ENCODE data around the gene GOT1.

DNA sequence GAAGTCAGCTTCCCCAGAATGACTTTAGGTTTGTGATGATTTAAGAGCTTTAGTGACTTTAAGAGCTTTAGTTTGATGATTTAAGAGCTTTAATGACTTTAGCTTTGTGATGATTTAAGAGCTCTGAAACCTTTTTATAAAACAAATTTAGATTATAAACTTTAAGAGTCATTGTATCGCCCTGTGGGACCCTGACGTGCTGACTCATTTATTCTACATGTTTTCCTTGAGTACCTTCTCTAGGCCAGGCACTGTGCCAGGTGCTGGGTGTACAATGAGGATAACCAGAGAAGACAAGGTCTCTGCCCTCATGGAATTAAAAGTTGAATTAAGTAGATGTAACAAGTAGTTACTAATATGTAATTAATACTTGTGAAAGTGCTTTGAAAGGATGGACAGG is 55.9 kb downstream of the GOT1 start:
- TF ChIP-seq BHLHE40 (IDR thresholded peaks at IDR 0.05; ENCODE audit: borderline replicate concordance) (no peak), TARDBP (IDR thresholded peaks at IDR 0.05) (no peak), SUZ12 (IDR thresholded peaks at IDR 0.05) (no peak), SP1 (IDR thresholded peaks at IDR 0.05) (no peak), FOXA1 (IDR thresholded peaks at IDR 0.05) (no peak), FOXM1 (IDR thresholded peaks at IDR 0.05; ENCODE audit: borderline replicate concordance) (no peak), ARNT (IDR thresholded peaks at IDR 0.05) (no peak), L3MBTL2 (conservative IDR thresholded peaks at IDR 0.05) (no peak), FOXK2 (IDR thresholded peaks at IDR 0.05) (no peak), HDGF (IDR thresholded peaks at IDR 0.05; ENCODE audit: borderline replicate concordance) (no peak), ELF4 (IDR thresholded peaks at IDR 0.05) (no peak)
